K562 (cell line): ENCODE results near the gene ZCCHC14. TPM values are rescaled to one million over a fixed set of nuclear protein-coding genes. Genes with fewer than 3 reads are reported as not detected.

Experiments
- ATF7 ChIP-seq: fragments of 450-650 bp; IDR thresholded peaks from 2 replicates; pipeline ENCODE4 v1.7.1; 2014; ENCODE audit warnings: mild to moderate bottlenecking, moderate library complexity
- BRD9 ChIP-seq: fragments of 450-650 bp; IDR thresholded peaks from 2 replicates; pipeline ENCODE4 v1.6.1; 2018; ENCODE audit warnings: low read depth; ENCODE audit not compliant: partially characterized antibody
- ETS1 ChIP-seq: conservative IDR thresholded peaks from 2 replicates; pipeline ENCODE4 v1.6.1; 2011; ENCODE audit warnings: low read depth, mild to moderate bottlenecking, low read length; ENCODE audit not compliant: control insufficient read depth
- ILK ChIP-seq: fragments of 450-650 bp; IDR thresholded peaks from 2 replicates; pipeline ENCODE4 v1.6.1; 2016; ENCODE audit warnings: missing genetic modification characterization, low read depth, mild to moderate bottlenecking, missing compliant biosample characterization, moderate library complexity, borderline replicate concordance
- NFIX ChIP-seq: fragments of 250-450 bp; sonication (Bioruptor Pico); IDR thresholded peaks from 2 replicates; pipeline ENCODE4 v1.4.0; 2020; ENCODE audit warnings: low read depth, mild to moderate bottlenecking, moderate library complexity
- TSHZ1 ChIP-seq: fragments of 250-450 bp; sonication (Bioruptor Pico); IDR thresholded peaks from 2 replicates; pipeline ENCODE4 v1.4.0; 2020; ENCODE audit warnings: mild to moderate bottlenecking, moderate library complexity
- ZBTB33 ChIP-seq: sonication (generic); formaldehyde crosslinking; IDR thresholded peaks from 2 replicates; pipeline ENCODE4 v1.8.1; 2023; ENCODE audit warnings: mild to moderate bottlenecking, missing genetic modification reagents
- ZBTB43 ChIP-seq: sonication (generic); formaldehyde crosslinking; IDR thresholded peaks from 2 replicates; pipeline ENCODE4 v1.8.0; 2023; ENCODE audit warnings: mild to moderate bottlenecking, missing genetic modification reagents
- ZC3H8 ChIP-seq: fragments of 450-650 bp; IDR thresholded peaks from 2 replicates; pipeline ENCODE4 v1.6.1; 2017
- ZNF444 ChIP-seq: fragments of 250-450 bp; sonication (Bioruptor Pico); IDR thresholded peaks from 2 replicates; pipeline ENCODE4 v1.4.0; 2020; ENCODE audit warnings: mild to moderate bottlenecking, moderate library complexity
- polyA plus RNA-seq, 8 experiments: library from polyadenylated mRNA; depleted of rRNA in 4 of 8; stranded (reverse) in 5 of 8; unstranded in 3 of 8; fragments of >200 nt; fragmentation: Nextera tagmentation in 2 of 8; fragmentation: Illumina TruSeq in 1 of 8; extraction: Ambion mirVana in 2 of 8; extraction: Trizol in 1 of 8; gene quantifications; 2 replicates each; pipeline versions ENCODE4 v1.2.1 to v1.2.3, GENCODE V29; 2011 to 2014; ENCODE audit warnings: inconsistent platforms in 1 of 8, missing spikeins in 1 of 8
- total RNA-seq, 7 experiments: library from RNA; depleted of rRNA in 6 of 7; stranded (reverse); fragments of >200 nt in 6 of 7; fragmentation: Illumina TruSeq in 2 of 7; extraction: Trizol in 2 of 7; gene quantifications; 2 replicates each; pipeline versions ENCODE4 v1.2.1 to v1.2.3, GENCODE V29; 2011 to 2021; ENCODE audit warnings: low replicate concordance in 1 of 7

ZCCHC14 gene
- total and polyA plus RNA-seq, 9 of the 15 experiments (the other 6 are each of a cell fraction or from before 2014, with no cell fraction given), result 1.5 to 12.4 (median 2.9) TPM

GRCh38 chr16:87461466-87461991 is 31.3 kb downstream of the ZCCHC14 start (continued):
- TF ChIP-seq ZNF444 (no peak), ETS1 (no peak), ZBTB43 (CRISPR knock-in tag) (no peak), ZC3H8 (no peak), TSHZ1 (CRISPR knock-in tag) (no peak), ATF7 (peak; percentile 63), ILK (no peak), BRD9 (no peak), ZBTB33 (CRISPR knock-in tag) (no peak), NFIX (CRISPR knock-in tag) (no peak)
